Dedifferentiated amniotic fluid mesenchymal stem cell (primary cell): ENCODE results near the gene ACMSD.
"Not testable (repeated sequence)": the region's sequence is repeated elsewhere in the genome, so short reads cannot be mapped to it uniquely, and the experiment has no call there.

Experiments used
- DNase-seq: peaks from one replicate; pipeline ENCODE4 v3.0.0-alpha.2; 2016; ENCODE audit errors: extremely low spot score

ACMSD gene

DNA sequence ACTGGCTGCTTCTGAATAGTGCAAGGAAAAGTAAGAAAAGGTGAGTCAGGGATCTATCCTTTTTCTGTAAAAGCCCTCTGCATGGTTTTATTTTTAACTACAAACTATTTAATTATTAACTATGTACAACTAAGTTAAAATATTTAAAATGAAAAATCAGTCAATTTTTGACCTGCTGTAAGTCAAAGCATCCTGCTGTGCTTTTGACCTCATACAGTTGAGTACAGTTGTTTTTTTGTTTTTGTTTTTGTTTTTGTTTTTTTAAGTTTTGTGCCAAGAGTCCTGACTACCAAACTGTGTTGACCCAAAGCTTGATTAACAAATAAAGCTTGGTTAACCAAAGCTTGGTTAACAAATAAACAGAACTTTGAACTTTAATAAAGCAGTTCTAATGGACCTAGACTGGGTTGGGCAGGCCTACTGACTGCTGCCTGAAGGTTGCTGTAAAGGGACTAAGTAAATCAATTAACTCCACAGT lies at the start of gene ACMSD:
Gene ACMSD, plus strand, starts transcription at position 474 of the 478 bp plus-strand sequence. CDS start 67 bp downstream, outside the sequence.
- no peak for DNase-seq

DNA sequence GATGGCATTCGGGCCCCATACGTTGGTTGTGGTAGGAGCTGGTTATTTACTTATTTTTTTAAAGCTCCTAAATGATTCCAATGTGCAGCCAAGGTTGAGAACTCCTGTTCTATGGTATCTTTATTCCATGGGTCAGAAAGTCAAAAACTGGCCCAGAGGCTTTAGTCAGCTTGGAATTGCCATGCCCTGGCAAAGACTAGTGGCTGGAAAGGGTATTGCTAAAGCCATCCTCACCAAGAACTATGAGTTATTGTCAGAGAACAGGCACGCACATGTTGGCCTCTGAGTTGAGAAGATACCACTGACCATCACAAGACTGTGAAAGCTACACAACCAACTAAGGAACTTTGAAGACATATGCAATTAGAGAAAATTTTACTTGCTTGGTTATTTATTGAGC lies 47.9 kb upstream of the ACMSD start:
- DNase-seq, result no peak

DNA sequence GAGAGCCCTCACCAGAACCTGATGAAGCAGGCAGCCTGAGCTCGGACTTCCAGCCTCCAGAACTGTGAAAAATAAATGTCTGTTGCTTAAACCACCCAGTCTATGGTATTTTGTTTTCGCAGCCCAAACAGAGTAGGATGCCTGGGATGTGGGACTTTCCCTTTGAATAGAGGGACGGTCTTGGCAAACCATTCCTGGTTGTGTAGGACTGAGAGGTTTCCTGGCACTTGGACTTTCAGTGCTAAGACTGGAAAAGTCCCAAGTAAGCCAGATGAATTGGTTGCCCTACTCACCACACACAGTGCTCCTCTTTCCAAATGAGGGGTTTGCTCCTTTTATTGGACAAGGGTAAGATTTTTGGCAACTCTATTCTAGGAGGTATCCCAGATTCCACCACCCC lies 46.8 kb upstream of the ACMSD start:
- DNase-seq, result no peak

DNA sequence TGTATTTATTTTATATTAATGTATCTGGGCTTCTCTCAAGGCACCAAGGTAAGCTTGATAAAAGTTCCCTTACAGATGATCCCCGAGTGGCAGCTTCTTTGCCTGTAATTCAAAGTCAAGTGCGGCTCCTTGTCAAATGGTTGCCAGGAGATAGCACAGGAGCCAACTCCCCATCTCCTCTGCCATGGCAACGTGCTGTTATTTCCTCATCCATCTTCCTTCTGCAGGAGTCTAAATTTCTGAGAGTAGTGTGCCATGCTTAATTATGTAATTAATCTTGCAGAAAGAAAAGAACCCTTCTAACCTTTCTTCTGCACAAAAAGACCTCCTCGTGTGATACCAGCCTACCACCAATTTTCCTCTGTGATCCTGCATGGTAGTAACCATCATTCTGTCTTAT lies 46.2 kb upstream of the ACMSD start:
- no peak for DNase-seq

DNA sequence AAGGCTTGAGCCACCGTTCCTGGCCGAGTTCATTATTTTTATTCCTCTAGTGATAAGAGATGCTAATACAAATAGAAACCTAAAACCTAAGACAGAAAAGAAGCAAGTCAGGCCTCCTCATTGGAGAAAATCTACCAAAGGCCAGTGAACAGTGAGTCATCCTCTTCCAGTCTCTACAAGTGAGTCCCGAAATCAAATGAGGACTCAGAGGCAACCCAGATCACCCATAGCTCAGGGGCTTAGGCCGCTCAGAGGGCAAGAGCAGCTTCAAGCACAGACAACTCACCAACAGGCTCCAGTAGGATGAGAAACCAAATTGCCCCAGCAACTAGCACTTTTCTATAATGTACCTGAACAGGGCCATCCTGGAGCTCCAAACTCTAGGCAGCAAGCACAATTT lies 42.7 kb upstream of the ACMSD start:
- DNase-seq, result no peak

DNA sequence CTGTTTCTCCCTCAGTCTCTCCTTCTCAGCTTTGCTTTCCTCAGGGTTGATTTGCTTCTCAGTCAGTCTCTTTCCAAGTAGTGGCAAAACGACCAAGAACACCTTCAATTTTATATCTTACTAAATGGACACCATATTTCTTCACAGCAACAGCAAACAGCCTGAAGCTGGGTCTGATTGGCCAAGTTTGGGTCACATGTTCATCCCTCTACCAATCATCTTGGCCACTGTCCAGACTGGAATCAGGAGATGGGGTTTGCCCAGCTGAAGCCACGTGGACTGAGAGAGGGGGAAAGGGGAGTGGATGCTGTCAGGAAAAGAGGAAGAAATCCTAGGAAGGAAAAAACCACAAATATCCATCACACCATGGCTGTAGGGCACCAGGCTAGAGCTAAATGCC lies 42.0 kb upstream of the ACMSD start:
- DNase-seq, result no peak

DNA sequence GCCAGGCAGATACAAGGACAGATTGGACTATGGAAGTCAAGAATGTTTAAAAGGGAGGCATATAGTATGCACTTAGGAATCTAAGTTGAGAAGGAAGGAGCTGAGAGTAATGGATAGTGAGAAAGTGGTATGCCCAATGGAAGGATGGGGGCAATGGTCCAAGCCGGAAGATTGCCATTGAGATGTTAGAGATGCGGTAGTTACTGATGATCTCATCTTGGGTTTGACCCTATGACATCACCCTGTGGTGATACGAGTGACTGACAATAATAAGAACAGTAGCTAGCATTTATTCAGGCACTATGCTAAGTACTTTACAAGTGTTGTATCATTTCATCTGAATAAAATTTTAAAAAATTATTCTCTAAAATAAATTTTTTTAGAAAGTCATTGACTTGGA lies 38.5 kb upstream of the ACMSD start:
- DNase-seq, result no peak

DNA sequence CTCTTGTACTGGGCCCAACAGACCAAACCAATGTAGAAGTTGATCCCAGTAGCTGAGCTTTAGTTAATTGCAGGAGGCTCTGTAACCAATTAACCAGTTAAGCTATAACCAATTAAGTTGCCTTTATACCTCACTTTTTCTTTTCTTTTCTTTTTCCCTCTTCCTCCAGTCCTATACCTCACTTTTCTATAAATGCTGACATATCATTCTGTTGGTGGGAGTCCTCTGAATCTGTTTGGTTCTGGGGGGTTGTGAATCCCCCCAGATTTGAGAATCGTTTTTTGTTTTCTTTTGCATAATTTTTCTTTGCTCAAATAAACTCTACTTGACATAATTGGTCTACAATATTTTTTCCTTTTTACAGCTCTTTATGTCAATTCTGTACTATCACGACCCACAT lies 38.1 kb upstream of the ACMSD start:
- DNase-seq, result no peak

DNA sequence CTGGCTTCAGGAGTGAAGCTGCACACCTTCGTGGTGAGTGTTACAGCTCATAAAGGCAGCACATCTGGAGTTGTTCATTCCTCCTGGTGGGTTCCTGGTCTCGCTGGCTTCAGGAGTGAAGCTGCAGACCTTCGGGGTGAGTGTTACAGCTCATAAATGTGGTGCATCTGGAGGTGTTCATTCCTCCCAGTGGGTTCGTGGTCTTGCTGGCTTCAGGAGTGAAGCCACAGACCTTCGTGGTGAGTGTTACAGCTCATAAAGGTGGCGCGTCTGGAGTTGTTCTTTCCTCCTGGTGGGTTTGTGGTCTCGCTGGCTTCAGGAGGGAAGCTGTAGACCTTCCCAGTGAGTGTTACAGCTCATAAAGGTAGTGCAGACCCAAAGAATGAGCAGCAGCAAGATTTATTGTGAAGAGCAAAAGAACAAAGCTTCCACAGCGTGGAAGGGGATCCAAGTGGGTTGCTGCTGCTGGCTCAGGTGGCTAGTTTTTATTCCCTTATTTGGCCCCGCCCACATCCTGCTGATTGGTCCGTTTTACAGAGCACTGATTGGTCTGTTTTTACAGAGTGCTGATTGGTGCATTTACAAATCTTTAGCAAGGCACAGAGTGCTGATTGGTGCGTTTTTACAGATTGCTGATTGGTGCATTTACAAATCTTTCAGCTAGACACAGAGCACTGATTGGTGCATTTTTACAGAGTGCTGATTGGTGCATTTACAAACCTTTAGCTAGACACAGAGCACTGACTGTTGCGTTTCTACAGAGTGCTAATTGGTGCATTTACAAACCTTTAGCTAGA lies 34.6 kb upstream of the ACMSD start:
- not testable (repeated sequence) for DNase-seq

DNA sequence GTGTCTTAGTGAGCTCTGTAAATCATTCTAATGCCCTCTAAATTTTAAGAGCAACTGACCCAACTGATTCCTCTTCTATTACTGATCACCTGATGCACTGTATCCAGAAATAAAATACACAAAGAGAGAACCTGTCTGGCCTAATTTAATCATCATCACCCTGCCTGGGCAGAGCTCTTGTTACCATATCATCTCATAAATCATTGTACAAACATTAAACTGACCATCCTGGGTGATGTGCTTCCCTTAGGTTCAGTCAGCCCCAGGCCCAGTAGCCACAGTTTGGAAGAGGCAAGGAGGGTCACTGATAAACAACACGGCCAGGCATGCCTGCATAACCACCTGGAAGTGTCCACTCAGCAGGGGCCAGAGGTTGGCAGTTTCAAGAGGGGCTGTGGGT lies 22.7 kb upstream of the ACMSD start:
- DNase-seq, result no peak

DNA sequence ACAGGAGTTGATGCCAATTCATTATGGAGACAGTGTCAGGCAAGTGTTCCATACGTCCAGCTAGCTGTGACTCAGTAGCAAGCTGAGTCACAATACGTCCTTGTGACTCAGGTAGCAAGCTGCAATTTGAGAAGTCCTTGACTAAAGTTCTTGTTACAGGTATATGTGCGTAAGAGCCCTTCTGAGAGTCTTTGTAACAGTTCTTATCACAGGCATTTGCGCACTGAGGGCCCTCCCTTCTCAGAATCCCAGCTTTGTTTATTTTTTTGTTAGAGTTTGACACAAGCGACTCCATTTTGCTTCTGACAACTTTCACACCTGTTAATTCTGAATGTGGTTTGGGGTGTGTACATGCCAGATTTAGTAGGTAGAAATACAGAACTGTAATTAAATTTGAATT lies 20.1 kb upstream of the ACMSD start:
- no peak for DNase-seq

DNA sequence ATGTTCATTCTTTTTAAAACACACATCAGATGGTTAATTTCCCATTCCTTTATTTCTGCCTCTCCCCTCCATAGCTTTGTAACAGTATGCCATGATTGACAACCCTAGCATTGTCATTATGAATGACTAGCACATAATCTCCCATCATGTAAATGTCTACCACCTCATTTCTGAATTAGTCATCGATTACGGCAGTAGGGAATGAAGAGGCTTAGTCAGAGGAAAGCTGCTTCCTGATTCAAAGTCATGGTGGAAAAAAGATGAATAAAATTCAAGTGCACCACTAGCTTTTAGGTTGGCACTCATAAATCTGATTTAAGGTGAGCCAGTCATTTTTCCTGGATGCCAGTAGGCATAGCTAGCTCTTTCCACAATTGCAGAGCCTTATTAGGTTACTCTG lies 19.1 kb upstream of the ACMSD start:
- no peak for DNase-seq

DNA sequence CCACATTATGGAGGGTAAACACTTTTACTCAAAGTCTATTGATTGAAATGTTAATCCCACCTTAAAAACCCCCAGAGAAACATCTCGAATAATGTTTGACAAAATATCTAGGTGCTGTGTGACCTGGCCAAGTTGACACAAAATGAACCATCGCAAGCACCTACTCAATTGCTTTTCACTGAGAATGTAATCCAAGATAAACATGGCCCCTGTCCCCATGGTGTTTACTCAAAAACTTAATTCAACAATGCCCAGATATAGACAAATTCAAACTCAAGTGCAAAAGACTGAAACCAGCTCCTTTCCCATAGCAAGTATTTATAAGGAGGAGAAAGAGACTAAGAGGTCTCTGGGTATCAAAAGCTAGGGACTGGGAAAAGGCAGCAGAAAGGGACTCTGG lies 15.0 kb upstream of the ACMSD start:
- DNase-seq, result no peak

DNA sequence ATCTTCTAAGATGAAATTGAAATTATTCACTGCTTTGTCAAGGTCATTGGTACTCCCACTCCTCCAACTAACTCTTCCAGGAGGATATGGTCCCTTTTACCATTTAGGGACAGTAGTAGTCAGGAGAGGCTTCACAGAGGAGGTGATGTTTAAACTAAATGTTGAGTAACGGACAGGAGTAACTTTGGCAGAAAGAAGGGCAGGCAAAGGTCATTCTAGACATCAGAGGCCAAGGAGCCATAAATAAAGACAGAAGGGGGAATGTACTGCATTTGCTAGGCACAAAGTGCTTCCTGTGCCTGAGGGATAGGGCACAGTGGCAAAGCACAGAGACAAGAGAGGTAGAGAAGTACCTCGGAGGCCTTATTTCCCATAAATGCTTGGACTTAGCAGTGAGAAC lies 14.6 kb upstream of the ACMSD start:
- no peak for DNase-seq

DNA sequence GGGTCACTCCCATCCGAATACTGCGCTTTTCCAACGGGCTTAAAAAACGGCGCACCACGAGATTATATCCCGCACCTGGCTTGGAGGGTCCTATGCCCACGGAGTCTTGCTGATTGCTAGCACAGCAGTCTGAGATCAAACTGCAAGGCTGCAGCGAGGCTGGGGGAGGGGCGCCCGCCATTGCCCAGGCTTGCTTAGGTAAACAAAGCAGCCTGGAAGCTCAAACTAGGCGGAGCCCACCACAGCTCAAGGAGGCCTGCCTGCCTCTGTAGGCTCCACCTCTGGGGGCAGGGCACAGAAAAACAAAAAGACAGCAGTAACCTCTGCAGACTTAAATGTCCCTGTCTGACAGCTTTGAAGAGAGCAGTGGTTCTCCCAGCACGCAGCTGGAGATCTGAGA lies 12.7 kb upstream of the ACMSD start:
- not testable (repeated sequence) for DNase-seq

DNA sequence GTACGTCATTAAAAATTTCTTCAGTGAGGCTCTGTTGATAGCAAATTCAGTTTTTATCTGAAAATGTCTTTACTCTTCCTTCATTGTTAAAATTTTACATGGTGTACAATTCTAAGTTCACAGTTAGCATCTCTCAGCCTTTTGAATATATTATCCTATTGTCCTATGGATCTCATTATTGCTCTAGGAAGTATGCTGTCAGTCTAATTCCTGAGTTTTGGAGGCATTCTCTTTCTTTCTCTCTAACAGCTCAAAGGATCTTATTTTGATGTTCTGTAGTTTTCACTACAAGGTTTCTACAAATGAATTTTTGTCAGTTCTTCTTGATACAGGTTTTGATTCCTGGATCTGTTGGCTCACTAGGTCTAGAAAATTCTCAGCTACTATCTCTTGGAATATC lies 2.9 kb upstream of the ACMSD start:
- no peak for DNase-seq

DNA sequence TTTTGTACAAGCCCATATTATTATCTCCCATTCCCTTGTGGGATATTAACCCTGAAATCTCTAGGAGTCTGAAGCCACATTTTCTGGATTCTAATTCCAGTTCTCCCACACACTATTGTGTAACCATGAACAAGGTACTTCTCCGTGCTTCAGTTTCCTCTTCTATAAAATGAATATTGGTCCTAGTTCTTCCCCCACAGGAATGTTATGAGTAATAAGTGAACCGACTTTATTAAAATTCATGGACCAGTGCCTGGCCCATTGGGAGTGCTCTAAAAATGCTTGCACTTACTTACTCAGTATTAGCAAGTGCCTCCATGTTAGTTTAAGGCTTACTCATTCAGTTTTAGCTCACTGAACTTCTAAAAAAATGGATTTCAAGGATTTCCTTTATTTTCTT lies 1.4 kb upstream of the ACMSD start:
- peak; percentile 77 for DNase-seq

DNA sequence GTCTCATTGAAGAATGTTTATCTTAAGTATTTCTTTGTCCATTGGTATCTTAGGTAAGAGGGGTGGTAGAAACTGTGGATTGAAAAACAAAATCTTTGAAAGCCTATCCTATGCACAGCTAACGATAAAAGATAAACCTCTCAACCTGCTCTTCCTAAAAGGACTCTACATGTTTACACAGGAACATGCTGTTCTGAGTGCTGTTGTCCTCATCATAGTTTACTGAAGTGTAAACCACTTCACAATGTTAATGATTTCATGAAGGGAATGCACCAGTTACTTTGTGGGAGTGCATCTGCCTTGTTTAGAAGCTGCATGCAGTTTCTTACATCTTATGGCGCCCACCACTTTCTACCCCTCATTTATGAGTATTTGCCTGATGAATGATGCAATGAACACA lies 1.2 kb downstream of the ACMSD start:
- no peak for DNase-seq

DNA sequence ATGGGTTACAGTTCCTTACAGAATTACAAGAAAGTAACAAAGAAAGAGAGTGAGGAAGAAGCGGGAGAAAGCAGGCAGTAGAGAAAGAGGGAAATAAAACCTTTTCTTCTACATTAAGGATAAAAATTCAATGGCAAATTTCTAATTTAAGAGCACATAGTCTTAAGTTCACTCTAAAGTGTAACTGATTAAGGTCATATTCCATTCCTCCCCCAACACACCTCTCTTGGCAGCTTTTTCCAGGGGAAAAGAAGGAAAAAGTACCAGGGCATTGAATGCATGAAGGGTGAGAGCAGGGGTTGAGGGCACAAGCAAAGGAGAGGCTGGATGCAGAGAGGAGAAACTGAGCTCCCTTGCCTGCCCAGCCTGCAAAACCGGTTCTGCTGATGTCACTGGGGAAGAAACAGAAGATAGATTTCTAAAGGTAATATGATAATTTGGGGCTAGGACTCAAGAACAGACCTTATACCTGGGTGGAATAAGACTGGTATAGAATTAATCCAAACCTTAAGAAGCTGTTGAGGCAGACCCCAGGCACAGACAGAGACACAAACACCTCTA lies 4.6 kb downstream of the ACMSD start:
- DNase-seq, result no peak

DNA sequence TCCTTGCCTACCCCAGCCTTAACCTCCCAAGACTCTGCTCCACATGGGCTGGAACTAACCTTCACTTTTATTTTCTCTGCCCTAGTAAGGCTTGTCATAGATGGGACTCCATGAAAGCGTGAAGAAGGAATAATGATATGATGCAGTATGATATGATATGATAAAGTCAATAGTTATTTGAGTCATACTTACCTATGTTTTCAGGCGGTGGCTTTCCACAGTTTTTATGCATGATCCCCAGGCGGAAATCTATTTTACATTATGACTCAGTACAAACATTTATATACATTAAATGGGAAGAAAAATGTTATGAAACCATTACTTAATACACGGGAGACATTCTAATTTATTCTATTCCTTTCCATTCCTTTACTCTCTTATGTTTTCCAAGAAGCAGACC lies 5.6 kb downstream of the ACMSD start:
- no peak for DNase-seq

DNA sequence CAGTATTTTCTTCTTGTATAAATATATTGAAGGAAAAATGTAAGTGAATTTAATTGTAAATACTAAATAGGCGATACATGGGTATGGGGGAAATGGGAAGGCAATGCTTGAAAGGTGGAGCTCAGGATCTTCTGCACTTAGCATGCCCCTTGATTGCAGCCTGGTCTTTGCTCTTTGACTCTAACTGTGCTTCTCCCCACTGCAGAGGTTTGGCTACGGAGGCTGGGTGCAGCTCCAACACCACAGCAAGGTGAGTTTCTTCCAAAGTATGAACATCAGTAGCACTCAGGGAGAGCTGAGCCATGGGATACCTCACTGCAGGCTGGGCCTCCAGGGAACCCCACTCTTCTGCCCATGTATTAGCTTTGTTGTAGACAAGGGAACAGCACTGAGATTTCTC lies 6.6 kb downstream of the ACMSD start:
- DNase-seq, result no peak

DNA sequence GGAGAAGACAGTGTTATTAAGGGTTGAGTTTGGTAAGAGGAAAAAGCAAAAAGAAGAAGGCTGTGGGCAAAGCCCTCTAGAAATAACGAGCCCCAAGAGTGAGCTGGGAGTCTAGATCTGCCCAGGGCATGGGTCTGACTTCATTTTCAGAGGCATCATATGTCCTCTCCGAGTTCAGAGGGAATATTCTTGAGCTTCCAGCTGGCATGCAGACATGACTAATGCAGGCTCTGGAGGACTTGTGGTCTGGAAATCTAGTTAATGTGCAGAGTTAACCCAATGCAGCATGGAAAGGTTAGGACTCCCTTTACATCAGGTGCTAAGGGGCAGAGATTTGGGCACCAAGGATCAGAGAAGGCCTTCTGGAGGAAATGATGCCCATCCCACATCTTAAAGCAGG lies 7.3 kb downstream of the ACMSD start:
- DNase-seq, result peak; percentile 64

DNA sequence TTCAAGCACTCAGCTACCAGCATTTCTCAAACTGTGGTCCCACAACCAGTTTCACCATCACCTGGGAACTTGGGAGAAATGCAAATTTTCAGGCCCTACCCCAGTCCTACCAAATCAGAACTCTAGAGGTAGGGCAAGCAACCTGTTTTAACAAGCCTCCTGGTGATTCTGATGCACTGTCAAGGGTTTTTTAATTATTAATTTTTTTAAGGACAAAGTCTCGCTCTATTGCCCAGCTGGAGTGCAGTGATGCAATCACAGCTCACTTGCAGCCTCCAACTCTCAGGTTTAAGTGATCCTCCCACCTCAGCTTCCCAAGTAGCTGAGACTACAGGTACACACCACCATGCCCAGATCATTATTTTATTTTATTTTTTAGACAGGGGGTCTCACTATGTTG lies 7.8 kb downstream of the ACMSD start:
- DNase-seq, result no peak

DNA sequence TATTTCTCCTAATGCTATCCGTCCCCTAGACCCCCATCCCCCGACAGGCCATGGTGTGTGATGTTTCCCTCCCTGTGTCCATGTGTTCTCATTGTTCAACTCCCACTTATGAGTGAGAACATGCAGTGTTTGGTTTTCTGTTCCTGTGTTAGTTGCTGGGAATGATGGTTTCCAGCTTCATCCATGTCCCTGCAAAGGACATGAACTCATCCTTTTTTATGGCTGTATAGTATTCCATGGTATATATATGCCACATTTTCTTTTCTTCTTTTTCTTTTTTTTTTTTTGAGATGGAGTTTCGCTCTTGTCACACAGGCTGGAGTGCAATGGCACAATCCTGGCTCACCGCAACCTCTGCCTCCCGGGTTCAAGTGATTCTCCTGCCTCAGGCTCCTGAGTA lies 9.2 kb downstream of the ACMSD start:
- DNase-seq, result not testable (repeated sequence)
